SK-N-SH treated with all-trans-retinoic acid at 6 μM for 48 hours (cell line): Measurements from ENCODE around the gene KPNA2.
"Not testable (repeated sequence)": the region's sequence is repeated elsewhere in the genome, so short reads cannot be mapped to it uniquely, and the experiment has no call there.

Experiments
- ATAC-seq: fragments of 200-7000 bp; cut with Tn5 transposase; 3 replicates; pipeline ENCODE4 v1.9.1; 2020; ENCODE audit warnings: mild to moderate bottlenecking, moderate library complexity
- ARNTL ChIP-seq: fragments of 450-650 bp; formaldehyde crosslinking; IDR thresholded peaks from 2 replicates; pipeline ENCODE4 v1.5.0; 2020; ENCODE audit warnings: low read depth, mild to moderate bottlenecking, moderate library complexity, borderline replicate concordance
- BACH2 ChIP-seq: fragments of 250-450 bp; sonication (Bioruptor Pico); IDR thresholded peaks from 2 replicates; pipeline ENCODE4 v1.9.0; 2021; ENCODE audit warnings: mild to moderate bottlenecking, borderline replicate concordance
- CSDC2 ChIP-seq: fragments of 250-450 bp; sonication (Bioruptor Pico); IDR thresholded peaks from 2 replicates; pipeline ENCODE4 v1.5.0; 2020; ENCODE audit warnings: mild to moderate bottlenecking, moderate library complexity
- ESRRG ChIP-seq: fragments of 250-450 bp; sonication (Bioruptor Pico); IDR thresholded peaks from 2 replicates; pipeline ENCODE4 v1.6.1; 2021; ENCODE audit warnings: mild to moderate bottlenecking
- GLIS3 ChIP-seq: fragments of 250-450 bp; sonication (Bioruptor Pico); IDR thresholded peaks from 2 replicates; pipeline ENCODE4 v1.5.0; 2020; ENCODE audit warnings: mild to moderate bottlenecking, moderate library complexity
- PPARA ChIP-seq: fragments of 250-450 bp; sonication (Bioruptor Pico); IDR thresholded peaks from 2 replicates; pipeline ENCODE4 v1.5.0; 2020; ENCODE audit warnings: mild to moderate bottlenecking, borderline replicate concordance
- SNAI2 ChIP-seq: fragments of 250-450 bp; sonication (Bioruptor Pico); IDR thresholded peaks from 2 replicates; pipeline ENCODE4 v1.5.0; 2020; ENCODE audit warnings: mild to moderate bottlenecking, moderate library complexity
- TCF4 ChIP-seq: fragments of 250-450 bp; sonication (Bioruptor Pico); IDR thresholded peaks from 2 replicates; pipeline ENCODE4 v1.8.0; 2021; ENCODE audit warnings: mild to moderate bottlenecking, moderate library complexity, borderline replicate concordance
- TOX ChIP-seq: fragments of 250-450 bp; sonication (Bioruptor Pico); IDR thresholded peaks from 2 replicates; pipeline ENCODE4 v1.8.0; 2021; ENCODE audit warnings: mild to moderate bottlenecking, moderate library complexity, borderline replicate concordance
- TSHZ2 ChIP-seq: fragments of 250-450 bp; sonication (Bioruptor Pico); IDR thresholded peaks from 2 replicates; pipeline ENCODE4 v1.5.0; 2020; ENCODE audit warnings: mild to moderate bottlenecking, moderate library complexity
- ZC3H10 ChIP-seq: fragments of 250-450 bp; sonication (Bioruptor Pico); IDR thresholded peaks from 2 replicates; pipeline ENCODE4 v1.5.1; 2021; ENCODE audit warnings: mild to moderate bottlenecking, moderate library complexity
- ZFP3 ChIP-seq: fragments of 250-450 bp; sonication (Bioruptor Pico); IDR thresholded peaks from 2 replicates; pipeline ENCODE4 v1.5.0; 2020; ENCODE audit warnings: mild to moderate bottlenecking, moderate library complexity
- ZFP30 ChIP-seq: fragments of 450-650 bp; formaldehyde crosslinking; IDR thresholded peaks from 2 replicates; pipeline ENCODE4 v1.5.0; 2022; ENCODE audit warnings: mild to moderate bottlenecking, moderate library complexity
- ZNF565 ChIP-seq: fragments of 450-650 bp; formaldehyde crosslinking; conservative IDR thresholded peaks from 2 replicates; pipeline ENCODE4 v1.5.0; 2020; ENCODE audit warnings: low read depth, mild to moderate bottlenecking, moderate library complexity
- ZNF8 ChIP-seq: fragments of 450-650 bp; formaldehyde crosslinking; IDR thresholded peaks from 2 replicates; pipeline ENCODE4 v1.5.0; 2020; ENCODE audit warnings: mild to moderate bottlenecking, moderate library complexity
- TF ChIP-seq, protein P1 (sequence below): fragments of 250-450 bp; sonication (Bioruptor Pico); IDR thresholded peaks from 2 replicates; pipeline ENCODE4 v1.8.0; 2021; ENCODE audit warnings: low read depth, mild to moderate bottlenecking, moderate library complexity, borderline replicate concordance
- TF ChIP-seq, protein P2 (sequence below): fragments of 250-450 bp; sonication (Bioruptor Pico); IDR thresholded peaks from 2 replicates; pipeline ENCODE4 v1.5.1; 2020; ENCODE audit warnings: low read depth, mild to moderate bottlenecking, moderate library complexity

The KPNA2 gene

GRCh38 chr17:68019675-68020408 is 15.7 kb upstream of the KPNA2 start (continued):
- TF ChIP-seq TSHZ2 (CRISPR knock-in tag), result peak; percentile 86

DNA sequence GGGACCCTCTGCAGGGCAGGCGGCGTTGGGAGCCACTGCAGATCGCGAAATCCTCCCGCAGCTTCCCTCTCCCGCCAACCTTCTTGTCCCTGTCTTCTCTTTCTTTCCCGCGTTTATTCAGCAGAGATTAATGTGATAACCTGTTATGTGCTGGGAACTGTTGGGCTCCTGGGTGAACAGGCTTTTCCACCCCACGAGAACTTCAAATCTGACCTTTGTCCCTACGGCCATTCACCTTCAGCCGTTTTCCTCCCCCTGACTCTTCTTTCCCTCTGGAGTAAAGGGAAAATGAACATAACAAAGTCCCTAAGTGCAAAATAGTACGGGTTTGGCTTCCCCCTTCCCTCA is 15.2 kb upstream of the KPNA2 start:
- ATAC-seq, result peak; percentile 1; the same call in 2 of the 3 replicates
- TF ChIP-seq TSHZ2 (CRISPR knock-in tag) (no peak), TCF4 (CRISPR knock-in tag) (no peak), SNAI2 (CRISPR knock-in tag) (no peak), TOX (CRISPR knock-in tag) (no peak), ZNF565 (CRISPR knock-in tag) (no peak), ESRRG (no peak), ZNF8 (no peak), GLIS3 (CRISPR knock-in tag) (no peak), ZC3H10 (CRISPR knock-in tag) (no peak), CSDC2 (CRISPR knock-in tag) (no peak)

GRCh38 chr17:68020791-68021190 is 14.7 kb upstream of the KPNA2 start:
- ATAC-seq, result not testable (repeated sequence)

DNA sequence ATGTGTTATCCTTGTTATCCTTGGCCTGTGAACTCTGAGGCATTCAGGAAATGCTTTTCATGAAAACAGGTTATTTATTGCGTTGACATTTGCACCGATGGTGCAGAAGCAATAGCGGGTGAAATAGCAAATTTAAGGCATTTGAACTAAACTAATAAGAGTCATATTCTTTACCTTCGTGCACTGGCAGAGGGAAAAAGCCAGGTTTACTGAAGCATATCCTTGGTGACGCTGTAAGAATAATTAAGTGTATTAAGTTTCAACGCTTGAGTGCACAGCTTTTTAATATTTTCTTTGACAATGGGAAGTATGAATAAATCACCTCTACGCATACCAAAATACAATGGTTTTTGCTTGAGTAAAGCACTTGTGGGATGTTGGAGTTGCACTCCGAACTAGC is 13.6 kb upstream of the KPNA2 start:
- TF ChIP-seq ZFP3 (CRISPR knock-in tag) (no peak), CSDC2 (CRISPR knock-in tag) (no peak), ARNTL (CRISPR knock-in tag) (no peak), TOX (CRISPR knock-in tag) (no peak), ZNF565 (CRISPR knock-in tag) (no peak), GLIS3 (CRISPR knock-in tag) (no peak), ZFP30 (CRISPR knock-in tag) (no peak), PPARA (no peak), ZC3H10 (CRISPR knock-in tag) (no peak), TSHZ2 (CRISPR knock-in tag) (no peak), TCF4 (CRISPR knock-in tag) (no peak), BACH2 (CRISPR knock-in tag) (no peak)
- TF ChIP-seq, protein P1, sequence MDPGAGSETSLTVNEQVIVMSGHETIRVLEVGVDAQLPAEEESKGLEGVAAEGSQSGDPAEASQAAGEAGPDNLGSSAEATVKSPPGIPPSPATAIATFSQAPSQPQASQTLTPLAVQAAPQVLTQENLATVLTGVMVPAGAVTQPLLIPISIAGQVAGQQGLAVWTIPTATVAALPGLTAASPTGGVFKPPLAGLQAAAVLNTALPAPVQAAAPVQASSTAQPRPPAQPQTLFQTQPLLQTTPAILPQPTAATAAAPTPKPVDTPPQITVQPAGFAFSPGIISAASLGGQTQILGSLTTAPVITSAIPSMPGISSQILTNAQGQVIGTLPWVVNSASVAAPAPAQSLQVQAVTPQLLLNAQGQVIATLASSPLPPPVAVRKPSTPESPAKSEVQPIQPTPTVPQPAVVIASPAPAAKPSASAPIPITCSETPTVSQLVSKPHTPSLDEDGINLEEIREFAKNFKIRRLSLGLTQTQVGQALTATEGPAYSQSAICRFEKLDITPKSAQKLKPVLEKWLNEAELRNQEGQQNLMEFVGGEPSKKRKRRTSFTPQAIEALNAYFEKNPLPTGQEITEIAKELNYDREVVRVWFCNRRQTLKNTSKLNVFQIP (CRISPR knock-in tag), result no peak
- TF ChIP-seq, protein P2, sequence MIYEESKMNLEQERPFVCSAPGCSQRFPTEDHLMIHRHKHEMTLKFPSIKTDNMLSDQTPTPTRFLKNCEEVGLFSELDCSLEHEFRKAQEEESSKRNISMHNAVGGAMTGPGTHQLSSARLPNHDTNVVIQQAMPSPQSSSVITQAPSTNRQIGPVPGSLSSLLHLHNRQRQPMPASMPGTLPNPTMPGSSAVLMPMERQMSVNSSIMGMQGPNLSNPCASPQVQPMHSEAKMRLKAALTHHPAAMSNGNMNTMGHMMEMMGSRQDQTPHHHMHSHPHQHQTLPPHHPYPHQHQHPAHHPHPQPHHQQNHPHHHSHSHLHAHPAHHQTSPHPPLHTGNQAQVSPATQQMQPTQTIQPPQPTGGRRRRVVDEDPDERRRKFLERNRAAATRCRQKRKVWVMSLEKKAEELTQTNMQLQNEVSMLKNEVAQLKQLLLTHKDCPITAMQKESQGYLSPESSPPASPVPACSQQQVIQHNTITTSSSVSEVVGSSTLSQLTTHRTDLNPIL (CRISPR knock-in tag), result no peak
- no peak for ATAC-seq

DNA sequence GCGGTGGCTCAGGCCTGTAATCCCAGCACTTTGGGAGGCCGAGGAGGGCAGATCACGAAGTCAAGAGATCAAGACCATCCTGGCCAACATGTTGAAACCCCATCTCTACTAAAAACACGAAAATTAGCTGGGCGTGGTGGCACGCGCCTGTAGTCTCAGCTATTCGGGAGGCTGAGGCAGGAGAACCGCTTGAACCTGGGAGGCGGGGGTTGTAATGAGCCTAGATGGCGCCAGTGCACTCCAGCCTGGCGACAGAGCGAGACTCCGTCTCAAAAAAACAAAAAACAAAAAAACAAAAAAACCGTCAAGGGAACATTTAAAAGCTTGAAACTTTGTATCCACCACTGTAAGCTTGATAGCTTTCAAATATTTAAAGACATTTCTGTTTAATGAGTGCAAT is 13.0 kb upstream of the KPNA2 start:
- ATAC-seq, result not testable (repeated sequence)
